SJSA1 (cell line): Measurements from ENCODE around the gene PCSK5. TPM values are rescaled to one million over a fixed set of nuclear protein-coding genes. Genes with fewer than 3 reads are reported as not detected.

Experiments used
- DNase-seq, 2 experiments: peaks; one replicate each; pipeline ENCODE4 v3.0.0-alpha.2; 2015 to 2020; ENCODE audit warnings: low spot score in 2 of 2, low read depth in 1 of 2
- H3K27ac ChIP-seq: fragments of 250-450 bp; sonication (Bioruptor Pico); 2 replicates; pipeline ENCODE4 v1.5.1; 2020; ENCODE audit warnings: mild to moderate bottlenecking, moderate library complexity
- H3K27me3 ChIP-seq: fragments of 250-450 bp; sonication (Bioruptor Pico); replicated peaks from 2 replicates; pipeline ENCODE4 v1.5.1; 2020; ENCODE audit warnings: mild to moderate bottlenecking, moderate library complexity
- H3K36me3 ChIP-seq: fragments of 250-450 bp; sonication (Bioruptor Pico); 2 replicates; pipeline ENCODE4 v1.5.1; 2020; ENCODE audit warnings: mild to moderate bottlenecking
- H3K4me1 ChIP-seq: fragments of 250-450 bp; sonication (Bioruptor Pico); replicated peaks from 2 replicates; pipeline ENCODE4 v1.6.1; 2021; ENCODE audit warnings: mild to moderate bottlenecking
- H3K4me3 ChIP-seq: fragments of 250-450 bp; sonication (Bioruptor Pico); 2 replicates; pipeline ENCODE4 v1.5.1; 2020; ENCODE audit warnings: mild to moderate bottlenecking
- H3K9me3 ChIP-seq: fragments of 250-450 bp; sonication (Bioruptor Pico); replicated peaks from 2 replicates; pipeline ENCODE4 v1.5.1; 2020; ENCODE audit warnings: mild to moderate bottlenecking
- total RNA-seq: library from RNA; depleted of rRNA; stranded (reverse); fragments of >200 nt; shearing (Covaris generic); gene quantifications from 2 replicates; pipeline ENCODE4 v1.2.3, GENCODE V29; 2014

The PCSK5 gene
- total RNA-seq, 1 experiment from 2014 or later = 20.8 TPM

DNA sequence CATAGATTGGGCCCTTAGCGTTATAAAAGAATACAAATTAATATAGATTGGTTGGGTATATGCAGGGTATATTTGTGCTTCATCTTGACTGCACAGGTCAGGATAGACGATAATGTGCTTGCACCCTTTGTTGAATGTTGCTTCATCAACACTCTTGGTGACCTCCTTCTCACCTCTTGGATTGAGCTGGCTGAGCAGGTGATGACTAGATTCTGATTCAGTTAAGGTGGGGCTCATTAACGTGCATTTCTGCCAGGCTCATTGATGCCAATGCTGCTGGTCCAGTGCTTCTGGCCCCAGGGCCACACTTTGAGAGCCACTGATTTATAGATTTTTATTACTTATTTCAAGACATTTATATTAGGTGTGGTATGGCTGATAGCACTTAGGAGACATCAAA lies 27.7 kb downstream of the PCSK5 start:
- no peaks in the 10 kb centered on the region for H3K27me3 ChIP-seq
- no peak for DNase-seq
- H3K27ac ChIP-seq = no peak overlapping the region
- H3K36me3 ChIP-seq = no peaks in the 10 kb centered on the region
- no peak overlapping the region for H3K4me3 ChIP-seq
- no peaks in the 10 kb centered on the region for H3K4me1 ChIP-seq
- no peaks in the 10 kb centered on the region for H3K9me3 ChIP-seq

DNA sequence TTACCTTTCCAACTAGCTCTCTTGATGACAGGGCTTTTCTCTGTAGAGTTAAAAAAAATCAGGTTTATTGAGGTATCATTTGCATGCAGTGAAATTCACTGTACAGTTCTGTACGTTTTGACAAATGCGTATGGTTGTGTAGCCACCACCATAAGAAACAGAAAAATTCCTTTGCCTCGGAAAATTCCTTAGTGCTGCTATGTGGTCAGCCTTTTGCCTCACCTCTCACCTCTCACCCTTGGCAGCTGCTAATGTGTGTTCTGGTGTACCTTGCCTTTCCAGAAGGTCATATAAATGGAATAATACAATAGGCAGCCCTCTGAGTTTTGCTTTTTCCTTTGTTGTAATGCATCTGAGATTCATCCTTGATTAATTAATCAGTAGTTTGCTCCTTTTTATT lies 28.4 kb downstream of the PCSK5 start:
- H3K4me3 ChIP-seq = no peak overlapping the region
- no peak overlapping the region for H3K27ac ChIP-seq
- H3K36me3 ChIP-seq = no peaks in the 10 kb centered on the region
- no peaks in the 10 kb centered on the region for H3K27me3 ChIP-seq
- H3K9me3 ChIP-seq = no peaks in the 10 kb centered on the region
- no peaks in the 10 kb centered on the region for H3K4me1 ChIP-seq
- no peak for DNase-seq

DNA sequence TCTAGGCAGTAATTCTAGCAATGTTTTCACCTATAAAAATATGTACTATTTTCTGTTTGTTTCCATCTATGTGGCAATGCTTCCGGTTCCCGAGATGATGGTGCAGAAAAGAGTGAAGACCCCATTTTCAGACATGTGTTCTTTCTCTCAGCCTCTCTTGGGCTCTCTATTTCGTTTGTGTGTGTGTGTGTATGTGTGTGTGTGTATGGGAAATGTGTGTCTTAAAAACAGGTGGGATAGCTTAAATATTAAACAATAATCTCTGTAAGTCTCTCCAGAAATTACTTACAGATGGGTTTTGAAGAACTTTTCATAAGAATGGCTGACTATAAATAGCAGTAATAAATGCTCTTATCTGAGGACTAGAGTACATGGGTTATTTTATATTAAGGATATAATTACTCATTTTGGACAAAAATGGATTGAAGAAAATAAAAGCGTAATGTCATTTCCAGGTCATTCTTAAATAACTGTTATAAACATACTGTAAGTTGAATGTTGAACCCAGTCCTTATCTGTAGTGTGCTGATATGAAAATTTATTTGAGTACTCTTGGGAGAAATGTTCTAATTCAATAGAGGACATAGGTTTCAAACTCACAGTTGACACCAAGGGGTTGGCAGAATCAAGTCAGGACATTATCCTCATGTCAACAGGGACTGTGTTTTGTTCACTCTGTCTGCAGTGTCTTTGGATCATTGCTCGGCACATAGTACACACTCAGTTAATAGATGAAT lies 31.1 kb downstream of the PCSK5 start:
- Histone ChIP-seq H3K4me3 (no peak overlapping the region), H3K36me3 (no peaks in the 10 kb centered on the region), H3K9me3 (no peaks in the 10 kb centered on the region), H3K27me3 (no peaks in the 10 kb centered on the region), H3K27ac (no peak overlapping the region), H3K4me1 (no peaks in the 10 kb centered on the region)
- DNase-seq = no peak

DNA sequence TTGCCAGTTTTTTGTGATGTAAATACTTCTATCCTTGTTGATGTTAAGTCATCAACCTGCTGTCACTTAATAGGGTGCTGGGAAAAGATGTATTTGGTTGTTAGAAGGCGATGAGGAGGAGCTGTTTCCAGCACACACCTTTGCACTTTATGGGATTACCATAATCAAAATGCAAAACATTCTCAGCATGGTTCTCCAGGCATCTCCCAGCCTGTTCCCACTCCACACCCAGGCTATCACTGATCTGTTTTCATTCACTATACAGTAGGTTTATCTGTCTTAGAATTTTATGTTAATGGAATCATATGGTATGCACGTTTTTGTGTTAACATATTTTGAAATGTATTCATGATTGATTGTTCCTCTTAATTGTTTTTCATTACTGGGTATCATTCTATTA lies 35.9 kb downstream of the PCSK5 start:
- Histone ChIP-seq H3K36me3 (no peaks in the 10 kb centered on the region), H3K27ac (no peak overlapping the region), H3K27me3 (no peaks in the 10 kb centered on the region), H3K9me3 (no peaks in the 10 kb centered on the region), H3K4me3 (no peak overlapping the region), H3K4me1 (no peaks in the 10 kb centered on the region)
- no peak for DNase-seq

DNA sequence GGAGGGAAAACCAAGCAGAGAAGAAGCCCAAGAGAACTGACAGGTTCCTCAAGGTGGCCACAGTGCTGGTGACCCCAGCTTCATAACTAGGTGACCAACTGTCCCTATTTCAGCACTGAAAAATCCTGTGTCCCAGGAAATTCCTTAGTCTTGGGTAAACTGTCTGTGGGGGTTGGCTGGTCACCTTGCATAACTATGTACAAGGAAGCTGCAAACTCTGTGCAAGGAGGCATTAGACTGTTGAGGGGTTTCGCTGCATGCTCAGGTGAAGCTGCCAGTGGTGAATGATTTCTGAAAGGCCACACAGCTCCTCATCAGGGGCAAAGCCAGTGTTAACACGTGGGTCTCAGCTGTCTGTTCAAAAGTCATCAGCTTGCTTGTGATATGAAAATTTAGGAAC lies 36.9 kb downstream of the PCSK5 start:
- H3K4me3 ChIP-seq = no peak overlapping the region
- DNase-seq = no peak
- no peak overlapping the region for H3K27ac ChIP-seq
- no peaks in the 10 kb centered on the region for H3K9me3 ChIP-seq
- H3K4me1 ChIP-seq = no peaks in the 10 kb centered on the region
- H3K27me3 ChIP-seq = no peaks in the 10 kb centered on the region
- H3K36me3 ChIP-seq = no peaks in the 10 kb centered on the region

DNA sequence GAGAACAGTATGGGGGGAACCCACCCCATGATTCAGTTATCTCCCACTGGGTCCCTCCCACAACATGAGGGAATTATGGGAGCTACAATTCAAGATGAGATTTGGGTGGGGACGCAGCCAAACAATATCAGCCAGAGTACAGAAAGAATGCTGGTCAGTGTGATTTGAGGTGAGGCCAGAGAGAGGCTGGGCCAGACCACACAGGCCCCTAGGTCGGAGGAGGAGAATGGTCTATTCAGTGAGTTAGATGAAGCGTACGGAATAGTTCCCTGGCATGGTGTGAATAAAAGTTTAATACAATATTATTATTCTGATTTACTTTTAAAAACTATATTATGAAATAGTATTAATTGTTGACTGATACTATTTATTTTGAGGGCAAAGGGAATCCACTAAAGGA lies 39.7 kb downstream of the PCSK5 start:
- Histone ChIP-seq H3K9me3 (no peaks in the 10 kb centered on the region), H3K27me3 (no peaks in the 10 kb centered on the region), H3K4me1 (no peaks in the 10 kb centered on the region), H3K36me3 (no peaks in the 10 kb centered on the region), H3K27ac (no peak overlapping the region), H3K4me3 (no peak overlapping the region)
- no peak for DNase-seq

DNA sequence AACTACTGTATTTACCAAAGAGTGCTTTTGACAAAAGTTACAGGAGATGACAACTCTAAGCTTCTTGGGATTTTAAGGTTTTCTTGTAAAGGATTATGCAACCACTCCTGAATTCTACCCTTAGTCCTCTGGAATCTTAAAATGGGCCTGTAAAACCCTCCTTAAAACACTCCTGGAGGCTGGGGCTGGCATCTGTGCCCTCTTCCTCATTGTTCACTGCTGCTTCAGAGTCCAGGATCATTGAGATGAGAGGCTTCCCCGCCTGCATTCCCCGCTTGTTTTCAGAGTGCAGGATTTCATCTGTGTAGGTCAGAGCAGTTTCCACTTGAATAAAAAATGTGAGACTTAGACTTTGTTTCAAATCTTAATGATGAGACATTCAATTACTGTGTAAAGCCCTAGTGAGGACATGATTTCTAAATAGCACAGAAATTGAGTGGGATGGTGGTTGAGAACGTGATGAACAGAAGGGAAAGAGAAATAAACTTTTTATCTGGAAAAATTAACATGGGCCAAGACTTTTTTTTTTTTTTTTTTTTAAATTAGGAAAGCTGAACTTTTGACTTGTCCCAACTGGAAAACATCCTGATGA lies 40.4 kb downstream of the PCSK5 start:
- Histone ChIP-seq H3K4me1 (no peaks in the 10 kb centered on the region), H3K36me3 (no peaks in the 10 kb centered on the region), H3K9me3 (no peaks in the 10 kb centered on the region), H3K4me3 (no peak overlapping the region), H3K27ac (no peak overlapping the region), H3K27me3 (no peaks in the 10 kb centered on the region)
- DNase-seq = no peak

DNA sequence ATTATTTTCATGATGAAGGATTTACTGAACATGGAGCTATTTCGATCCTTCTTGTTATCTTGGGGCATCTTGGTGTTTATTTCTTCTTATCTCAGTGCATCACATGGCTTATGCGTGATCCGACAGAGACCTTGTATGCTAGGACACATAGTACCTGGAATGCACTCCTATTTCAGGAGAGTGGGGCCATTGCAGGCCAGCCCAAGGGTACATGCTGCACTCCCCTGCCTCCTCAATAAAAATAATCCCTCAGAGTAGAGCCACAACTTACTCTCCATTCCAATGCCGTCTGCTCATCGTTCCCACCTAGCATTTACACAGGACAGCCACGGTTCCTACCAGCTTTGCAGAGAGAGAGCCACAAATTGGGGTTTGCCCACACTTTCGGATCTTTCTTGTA lies 43.5 kb downstream of the PCSK5 start:
- H3K27me3 ChIP-seq = no peaks in the 10 kb centered on the region
- H3K4me3 ChIP-seq = no peak overlapping the region

DNA sequence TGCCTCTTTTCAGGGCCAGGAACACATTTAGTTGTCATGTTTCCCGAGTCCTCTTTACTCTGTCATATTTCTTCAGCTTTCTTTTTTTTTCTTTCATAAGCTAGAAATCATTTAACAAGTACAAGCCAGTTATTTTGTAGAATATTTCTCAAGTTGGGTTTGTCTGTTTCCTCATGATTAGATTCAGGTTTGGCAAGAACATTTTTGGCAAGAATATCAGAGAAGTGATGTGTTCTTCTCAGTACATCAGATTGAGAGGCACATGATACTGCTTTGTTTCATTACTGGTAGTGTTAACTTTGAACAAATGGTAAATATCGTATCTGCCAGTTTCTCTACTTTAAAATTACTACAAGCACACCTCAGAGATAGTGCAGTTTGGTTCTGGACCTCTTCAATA lies 45.1 kb downstream of the PCSK5 start:
- Histone ChIP-seq H3K36me3 (no peaks in the 10 kb centered on the region), H3K27me3 (no peaks in the 10 kb centered on the region), H3K27ac (no peak overlapping the region), H3K4me3 (no peak overlapping the region), H3K4me1 (peaks cover 7% of the 10 kb centered on the region), H3K9me3 (no peaks in the 10 kb centered on the region)
- no peak for DNase-seq

More for the DNA sequence above, 43.5 kb downstream of the PCSK5 start:
- H3K36me3 ChIP-seq = no peaks in the 10 kb centered on the region
- peaks cover 4% of the 10 kb centered on the region for H3K4me1 ChIP-seq
- DNase-seq = no peak
- H3K27ac ChIP-seq = no peak overlapping the region
- no peaks in the 10 kb centered on the region for H3K9me3 ChIP-seq

DNA sequence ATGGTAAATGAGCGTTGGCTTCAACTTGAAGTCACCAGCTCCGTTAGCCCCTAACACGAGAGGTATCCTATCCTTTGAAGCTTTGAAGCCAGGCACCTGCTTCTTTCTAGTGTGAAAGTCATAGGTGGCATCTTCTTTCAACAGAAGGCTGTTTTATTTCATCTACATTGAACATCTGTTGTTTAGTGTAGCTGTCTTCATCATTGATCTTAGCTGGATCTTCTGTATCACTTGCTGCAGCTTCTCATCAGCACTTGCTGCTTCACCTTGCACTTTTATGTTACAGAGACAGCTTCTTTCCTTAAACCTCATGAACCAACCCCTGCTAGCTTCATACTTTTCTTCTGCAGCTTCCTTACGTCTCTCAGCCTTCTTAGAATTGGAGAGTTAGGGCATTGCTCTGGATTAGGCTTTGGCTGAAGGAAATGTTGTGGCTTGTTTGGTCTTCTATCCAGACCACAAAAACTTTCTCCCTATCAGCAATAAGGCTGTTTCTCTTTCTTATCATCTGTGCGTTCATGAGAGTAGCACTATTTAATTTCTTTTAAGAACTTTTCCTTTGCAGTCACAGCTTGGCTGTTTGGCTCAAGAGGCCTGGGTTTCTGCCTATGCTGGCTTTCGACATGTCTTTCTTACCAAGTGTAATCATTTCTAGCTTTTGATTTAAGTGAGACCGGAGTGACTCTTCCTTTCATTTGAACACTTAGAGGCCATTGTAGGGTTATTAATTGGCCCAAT lies 47.2 kb downstream of the PCSK5 start:
- Histone ChIP-seq H3K27ac (no peak overlapping the region), H3K4me1 (peaks cover 13% of the 10 kb centered on the region), H3K9me3 (no peaks in the 10 kb centered on the region), H3K27me3 (no peaks in the 10 kb centered on the region), H3K4me3 (no peak overlapping the region), H3K36me3 (no peaks in the 10 kb centered on the region)
- DNase-seq = no peak

DNA sequence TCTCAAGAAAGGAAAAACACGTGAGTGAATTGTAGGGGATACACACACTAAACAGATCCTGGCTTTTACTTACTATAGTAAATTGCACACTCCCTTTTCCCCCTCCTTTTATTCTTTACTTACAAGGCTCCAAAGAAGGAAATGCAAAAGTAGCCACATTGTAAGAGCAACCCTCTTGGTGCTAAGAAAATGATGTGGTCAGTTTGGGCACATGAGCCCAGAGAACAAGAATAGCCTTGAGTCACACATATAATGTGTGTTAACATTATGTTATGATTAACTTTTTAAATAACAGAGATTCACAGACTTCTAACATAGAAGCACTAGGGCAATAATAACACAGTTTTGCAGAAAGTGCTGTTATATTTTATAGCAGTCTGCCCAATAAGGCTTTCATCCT lies 48.5 kb downstream of the PCSK5 start:
- no peak overlapping the region for H3K4me3 ChIP-seq
- no peak for DNase-seq
- no peaks in the 10 kb centered on the region for H3K27me3 ChIP-seq
- H3K4me1 ChIP-seq = peaks cover 13% of the 10 kb centered on the region
- H3K9me3 ChIP-seq = no peaks in the 10 kb centered on the region
- H3K36me3 ChIP-seq = no peaks in the 10 kb centered on the region
- H3K27ac ChIP-seq = no peak overlapping the region

DNA sequence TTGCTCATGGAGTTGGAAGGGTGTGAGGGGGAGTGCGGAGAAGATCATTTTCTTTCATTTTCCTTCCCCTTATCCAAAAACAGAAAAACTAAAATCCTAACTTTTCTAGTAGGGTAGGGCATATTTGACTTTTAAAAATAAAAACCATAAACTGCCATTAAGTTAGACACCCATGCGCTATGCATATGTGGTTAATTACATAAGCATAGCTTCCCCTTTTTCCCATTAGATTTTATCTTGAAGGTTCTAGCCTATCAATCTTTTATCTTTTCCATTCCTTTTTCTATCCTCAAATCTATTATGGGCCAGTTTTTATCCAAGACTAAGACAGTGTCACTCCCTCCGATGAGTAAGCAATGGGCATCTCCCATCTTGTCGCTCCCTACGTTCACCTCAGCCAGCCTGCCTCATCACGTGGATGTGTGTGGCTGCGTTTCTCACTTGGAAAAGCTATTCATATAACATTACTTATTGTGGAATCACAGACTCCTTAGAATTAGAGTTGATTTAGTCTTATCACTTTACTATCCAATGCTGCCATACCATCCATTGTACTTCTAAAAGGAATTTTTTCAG lies 49.2 kb downstream of the PCSK5 start:
- no peak for DNase-seq
- H3K9me3 ChIP-seq = no peaks in the 10 kb centered on the region
- no peaks in the 10 kb centered on the region for H3K27me3 ChIP-seq
- H3K36me3 ChIP-seq = no peaks in the 10 kb centered on the region
- peaks cover 13% of the 10 kb centered on the region for H3K4me1 ChIP-seq
- H3K4me3 ChIP-seq = no peak overlapping the region
- no peak overlapping the region for H3K27ac ChIP-seq

DNA sequence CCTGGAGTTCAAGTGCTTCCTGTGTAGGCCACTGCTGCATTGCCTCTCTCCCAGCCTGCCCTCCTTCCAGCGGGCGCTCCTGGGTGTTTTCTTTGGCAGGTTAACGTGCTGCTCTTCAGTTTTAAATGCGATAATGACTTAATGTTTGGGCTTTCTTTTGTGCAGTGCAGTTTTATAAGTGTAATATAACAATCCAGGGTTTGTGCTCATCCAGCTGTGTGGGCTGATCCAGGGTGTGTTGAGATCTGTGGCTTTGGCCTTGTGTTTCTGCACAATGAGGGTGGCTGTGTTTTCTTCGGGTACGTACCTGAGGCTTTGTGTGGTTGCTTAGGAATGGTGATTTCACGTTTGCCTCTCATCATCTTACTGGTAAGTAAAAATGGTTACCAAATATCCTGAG lies 50.6 kb downstream of the PCSK5 start:
- Histone ChIP-seq H3K36me3 (no peaks in the 10 kb centered on the region), H3K9me3 (no peaks in the 10 kb centered on the region), H3K27me3 (no peaks in the 10 kb centered on the region), H3K4me3 (no peak overlapping the region), H3K27ac (no peak overlapping the region), H3K4me1 (peaks cover 13% of the 10 kb centered on the region)
- peak; percentile 51 to 69 for DNase-seq
